ENCODE results near the gene BHLHA9.

The BHLHA9 gene

DNA sequence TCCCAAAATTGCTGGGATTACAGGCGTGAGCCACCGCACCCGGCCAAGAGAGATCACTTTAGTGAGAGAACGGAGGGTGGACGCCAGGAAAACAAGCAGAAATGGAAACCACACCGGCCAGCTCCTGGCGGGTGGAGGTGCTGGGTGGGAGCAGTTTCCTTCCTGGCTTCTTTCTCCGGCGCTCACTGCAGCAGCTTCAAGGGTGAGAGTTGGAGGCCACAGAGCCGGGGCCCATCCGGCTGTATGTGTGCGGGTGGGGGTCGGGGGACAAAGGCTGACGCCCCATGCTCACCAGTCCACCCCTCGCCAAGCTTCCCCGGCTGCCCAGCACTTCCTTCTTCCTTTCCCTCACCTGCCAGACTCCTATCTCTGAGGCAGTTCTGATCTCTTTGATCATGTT lies 13.5 kb upstream of the BHLHA9 start:
- Histone ChIP-seq H3K27ac (ENCODE audit: low read depth, low read length) (no peak overlapping the region), H3K36me3 (ENCODE audit: insufficient read depth, low read length) (no peaks in the 10 kb centered on the region), H3K9me3 (ENCODE audit: low read length) (no peaks in the 10 kb centered on the region), H3K4me3 (ENCODE audit: low read depth in 1 of 2, low read length in 2 of 2) (no peak overlapping the region), H3K27me3 (ENCODE audit: control insufficient read depth in 1 of 2, insufficient read depth in 2 of 2, low read length in 2 of 2) (no peaks in the 10 kb centered on the region), H3K4me1 (ENCODE audit: insufficient read depth, low read length) (no peaks in the 10 kb centered on the region), H3K9ac (ENCODE audit: low read length) (no peak overlapping the region)

DNA sequence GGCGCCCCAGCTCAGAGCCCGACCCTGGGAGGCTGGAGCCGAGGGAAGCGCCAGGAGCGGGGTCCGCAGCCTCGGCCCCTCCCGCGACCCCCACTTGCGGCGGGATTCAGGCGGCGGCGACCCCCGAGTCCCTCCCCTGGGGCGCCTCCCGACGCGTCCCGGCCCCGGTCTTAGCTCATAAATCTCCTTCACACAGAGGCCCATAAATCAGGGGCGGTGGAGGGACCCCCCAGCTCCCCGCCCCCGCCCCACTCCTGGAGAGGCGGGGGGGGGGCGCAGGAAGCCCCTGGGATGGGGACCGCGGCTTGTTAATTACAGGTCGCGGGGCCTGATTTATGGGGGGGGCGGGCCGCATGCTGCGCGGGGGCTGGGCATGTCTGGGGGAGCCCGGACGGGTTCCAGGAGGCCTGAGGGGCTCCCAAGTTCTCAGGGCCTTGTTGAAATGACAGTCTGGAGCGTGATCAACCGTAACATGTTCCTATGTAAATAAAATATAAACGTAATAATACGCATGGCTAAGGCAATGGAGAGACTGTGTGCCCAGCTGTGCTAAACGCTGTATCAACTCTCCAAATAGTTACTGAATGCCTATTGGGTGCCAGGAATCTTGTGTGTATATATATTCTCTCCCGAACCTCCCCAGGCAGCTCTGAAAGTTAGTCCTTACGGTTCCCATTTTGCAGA lies 10.0 kb upstream of the BHLHA9 start:
- Histone ChIP-seq H3K27me3 (ENCODE audit: control insufficient read depth in 1 of 2, insufficient read depth in 2 of 2, low read length in 2 of 2) (no peaks in the 10 kb centered on the region), H3K9me3 (ENCODE audit: low read length) (no peaks in the 10 kb centered on the region), H3K4me1 (ENCODE audit: insufficient read depth, low read length) (no peaks in the 10 kb centered on the region), H3K4me3 (ENCODE audit: low read depth in 1 of 2, low read length in 2 of 2) (peak overlapping the region; percentile 61 to 75), H3K27ac (ENCODE audit: low read depth, low read length) (no peak overlapping the region), H3K36me3 (ENCODE audit: insufficient read depth, low read length) (no peaks in the 10 kb centered on the region), H3K9ac (ENCODE audit: low read length) (no peak overlapping the region)

DNA sequence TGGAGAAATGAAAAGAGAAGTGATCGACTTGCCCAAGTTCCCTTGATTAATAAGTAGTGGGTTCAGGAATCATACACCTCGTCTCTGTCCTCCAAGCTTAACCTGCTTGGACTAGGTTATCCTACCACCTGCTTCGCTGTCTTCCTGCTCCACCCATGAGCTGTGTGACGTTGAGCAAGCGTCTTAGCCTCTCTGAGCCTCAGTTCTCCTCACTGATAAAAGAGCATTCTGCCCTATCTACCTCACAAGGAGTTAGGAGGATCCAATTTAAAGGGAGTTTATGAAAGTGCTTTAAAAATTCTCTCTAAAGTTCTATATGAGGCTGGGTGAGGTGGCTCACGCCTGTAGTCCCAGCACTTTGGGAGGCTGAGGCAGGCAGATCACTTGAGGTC lies 9.5 kb upstream of the BHLHA9 start:
- Histone ChIP-seq H3K4me3 (ENCODE audit: low read depth in 1 of 2, low read length in 2 of 2) (no peak overlapping the region), H3K27ac (ENCODE audit: low read depth, low read length) (no peak overlapping the region), H3K36me3 (ENCODE audit: insufficient read depth, low read length) (no peaks in the 10 kb centered on the region), H3K27me3 (ENCODE audit: control insufficient read depth in 1 of 2, insufficient read depth in 2 of 2, low read length in 2 of 2) (no peaks in the 10 kb centered on the region), H3K9ac (ENCODE audit: low read length) (no peak overlapping the region), H3K4me1 (ENCODE audit: insufficient read depth, low read length) (no peaks in the 10 kb centered on the region), H3K9me3 (ENCODE audit: low read length) (no peaks in the 10 kb centered on the region)

DNA sequence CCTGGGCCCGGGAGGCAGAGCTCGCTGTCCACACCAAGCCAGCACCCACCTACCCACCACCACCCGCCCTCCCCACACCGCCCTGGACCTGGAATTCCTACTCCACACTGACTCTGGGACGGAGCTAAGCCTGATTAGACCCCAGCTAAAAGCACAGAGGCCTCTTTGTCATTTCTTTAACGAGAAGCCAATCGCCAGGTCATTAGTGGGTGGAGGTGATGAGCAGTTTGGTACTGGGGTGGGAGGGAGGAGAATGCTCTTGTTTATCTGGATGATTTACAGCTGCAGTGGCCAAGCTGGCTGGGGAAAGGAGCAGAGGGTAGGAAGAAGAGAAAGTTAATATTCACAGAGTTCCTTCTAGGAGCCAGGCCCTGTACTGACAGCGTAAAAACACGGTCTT lies 6.0 kb upstream of the BHLHA9 start:
- Histone ChIP-seq H3K9me3 (ENCODE audit: low read length) (no peaks in the 10 kb centered on the region), H3K4me1 (ENCODE audit: insufficient read depth, low read length) (no peaks in the 10 kb centered on the region), H3K4me3 (ENCODE audit: low read depth in 1 of 2, low read length in 2 of 2) (no peak overlapping the region), H3K27me3 (ENCODE audit: control insufficient read depth in 1 of 2, insufficient read depth in 2 of 2, low read length in 2 of 2) (peaks cover 0 to 3% of the 10 kb centered on the region in 2 donors), H3K27ac (ENCODE audit: low read depth, low read length) (no peak overlapping the region), H3K9ac (ENCODE audit: low read length) (no peak overlapping the region), H3K36me3 (ENCODE audit: insufficient read depth, low read length) (no peaks in the 10 kb centered on the region)

DNA sequence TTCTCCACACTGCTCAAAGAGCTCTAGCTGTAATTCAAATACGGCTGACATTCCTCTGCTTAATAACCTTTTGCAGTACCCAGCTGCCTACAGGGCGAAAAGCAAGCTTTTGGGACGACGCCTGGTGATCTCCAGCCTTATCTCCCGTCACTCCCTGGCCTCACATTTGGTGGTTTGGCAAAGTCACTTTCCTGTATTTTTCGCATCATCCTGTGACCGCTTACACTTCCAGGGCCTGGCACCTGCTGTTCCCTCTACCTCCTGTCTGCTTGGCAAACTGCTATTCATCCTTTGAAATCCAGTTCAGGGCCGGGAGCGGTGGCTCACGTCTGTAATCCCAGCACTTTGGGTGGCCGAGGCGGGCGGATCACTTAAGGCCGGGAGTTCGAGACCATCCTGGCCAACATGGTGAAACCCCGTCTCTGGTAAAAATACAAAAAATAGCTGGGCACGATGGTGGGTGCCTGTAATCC lies 2.7 kb upstream of the BHLHA9 start:
- peak overlapping the region; percentile 68 to 75 for H3K4me3 ChIP-seq (ENCODE audit: low read depth in 1 of 2, low read length in 2 of 2)
- no peaks in the 10 kb centered on the region for H3K4me1 ChIP-seq (ENCODE audit: insufficient read depth, low read length)
- peak overlapping the region; percentile 27 for H3K9ac ChIP-seq (ENCODE audit: low read length)
- no peaks in the 10 kb centered on the region for H3K36me3 ChIP-seq (ENCODE audit: insufficient read depth, low read length)
- H3K9me3 ChIP-seq (ENCODE audit: low read length) = no peaks in the 10 kb centered on the region
- peaks cover 13 to 27% of the 10 kb centered on the region in 2 donors for H3K27me3 ChIP-seq (ENCODE audit: control insufficient read depth in 1 of 2, insufficient read depth in 2 of 2, low read length in 2 of 2)
- H3K27ac ChIP-seq (ENCODE audit: low read depth, low read length) = peak overlapping the region; percentile 78

DNA sequence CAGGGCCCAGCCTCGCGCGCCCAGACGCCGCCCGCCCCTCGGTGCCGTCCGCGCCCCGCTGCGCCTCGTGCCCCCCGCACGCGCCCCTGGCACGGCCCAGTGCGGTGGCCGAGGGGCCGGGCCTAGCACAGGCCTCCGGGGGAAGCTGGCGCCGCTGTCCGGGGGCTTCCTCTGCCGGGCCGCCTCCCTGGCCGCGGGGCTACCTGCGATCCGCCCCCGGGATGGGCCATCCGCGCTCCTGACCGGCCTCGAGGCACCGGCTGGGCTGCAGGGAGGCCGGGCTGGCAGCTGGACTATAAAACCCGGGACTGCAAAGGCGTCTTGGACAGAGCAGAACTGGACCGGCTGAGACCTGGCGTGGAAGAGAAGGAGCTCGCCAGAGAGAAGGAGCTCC lies 783 bp downstream of the BHLHA9 start:
- Histone ChIP-seq H3K36me3 (ENCODE audit: insufficient read depth, low read length) (no peaks in the 10 kb centered on the region), H3K9ac (ENCODE audit: low read length) (no peak overlapping the region), H3K9me3 (ENCODE audit: low read length) (no peaks in the 10 kb centered on the region), H3K4me1 (ENCODE audit: insufficient read depth, low read length) (no peaks in the 10 kb centered on the region), H3K4me3 (ENCODE audit: low read depth in 1 of 2, low read length in 2 of 2) (no peak overlapping the region), H3K27ac (ENCODE audit: low read depth, low read length) (no peak overlapping the region), H3K27me3 (ENCODE audit: control insufficient read depth in 1 of 2, insufficient read depth in 2 of 2, low read length in 2 of 2) (peaks cover 13 to 27% of the 10 kb centered on the region in 2 donors)

DNA sequence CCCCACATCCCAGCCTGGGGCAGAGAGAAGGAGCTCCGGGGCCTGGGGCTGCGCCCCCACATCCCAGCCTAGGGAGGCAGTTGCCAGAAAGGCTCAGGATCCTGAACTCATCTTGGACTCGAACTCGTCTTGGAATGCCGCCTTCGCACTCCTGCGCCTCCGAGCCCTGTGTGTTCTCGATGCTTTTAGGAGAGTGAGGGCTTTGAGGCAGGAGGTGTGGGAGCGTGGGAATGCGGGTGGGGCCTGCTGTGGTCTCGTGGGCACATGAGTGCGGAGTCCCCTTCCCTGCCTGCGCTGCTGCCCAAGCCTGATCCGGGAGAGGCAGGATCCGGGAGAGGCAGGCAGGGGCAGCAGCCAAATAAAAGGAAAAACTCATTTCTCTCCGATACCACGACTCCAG lies 1.2 kb downstream of the BHLHA9 start:
- H3K4me3 ChIP-seq (ENCODE audit: low read depth in 1 of 2, low read length in 2 of 2) = no peak overlapping the region
- no peaks in the 10 kb centered on the region for H3K9me3 ChIP-seq (ENCODE audit: low read length)
- peaks cover 13 to 27% of the 10 kb centered on the region in 2 donors for H3K27me3 ChIP-seq (ENCODE audit: control insufficient read depth in 1 of 2, insufficient read depth in 2 of 2, low read length in 2 of 2)
- H3K27ac ChIP-seq (ENCODE audit: low read depth, low read length) = no peak overlapping the region
- no peaks in the 10 kb centered on the region for H3K4me1 ChIP-seq (ENCODE audit: insufficient read depth, low read length)
- H3K9ac ChIP-seq (ENCODE audit: low read length) = no peak overlapping the region
- no peaks in the 10 kb centered on the region for H3K36me3 ChIP-seq (ENCODE audit: insufficient read depth, low read length)

DNA sequence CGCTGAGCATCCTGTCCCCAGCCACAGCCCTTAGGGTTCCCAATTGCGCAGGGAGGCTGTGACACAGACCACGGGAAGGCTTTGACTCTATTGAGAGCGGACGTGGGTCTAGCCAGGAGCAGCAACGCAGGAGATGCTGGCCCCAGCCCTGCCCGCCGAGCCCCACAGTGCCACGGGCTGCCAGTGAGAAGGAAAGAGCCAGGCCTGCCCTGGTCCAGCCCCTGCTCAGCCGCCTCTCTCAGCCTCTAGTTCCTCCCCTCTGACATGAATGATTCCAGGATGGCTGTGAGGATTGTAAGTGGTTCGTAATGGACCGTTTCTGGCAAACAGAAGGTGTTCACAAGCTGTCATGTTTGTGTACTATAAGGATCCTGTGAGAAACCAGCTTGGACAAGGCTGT lies 2.5 kb downstream of the BHLHA9 start:
- Histone ChIP-seq H3K27me3 (ENCODE audit: control insufficient read depth in 1 of 2, insufficient read depth in 2 of 2, low read length in 2 of 2) (peaks cover 13 to 27% of the 10 kb centered on the region in 2 donors), H3K9ac (ENCODE audit: low read length) (no peak overlapping the region), H3K9me3 (ENCODE audit: low read length) (no peaks in the 10 kb centered on the region), H3K27ac (ENCODE audit: low read depth, low read length) (no peak overlapping the region), H3K4me1 (ENCODE audit: insufficient read depth, low read length) (no peaks in the 10 kb centered on the region), H3K36me3 (ENCODE audit: insufficient read depth, low read length) (no peaks in the 10 kb centered on the region), H3K4me3 (ENCODE audit: low read depth in 1 of 2, low read length in 2 of 2) (no peak overlapping the region)

DNA sequence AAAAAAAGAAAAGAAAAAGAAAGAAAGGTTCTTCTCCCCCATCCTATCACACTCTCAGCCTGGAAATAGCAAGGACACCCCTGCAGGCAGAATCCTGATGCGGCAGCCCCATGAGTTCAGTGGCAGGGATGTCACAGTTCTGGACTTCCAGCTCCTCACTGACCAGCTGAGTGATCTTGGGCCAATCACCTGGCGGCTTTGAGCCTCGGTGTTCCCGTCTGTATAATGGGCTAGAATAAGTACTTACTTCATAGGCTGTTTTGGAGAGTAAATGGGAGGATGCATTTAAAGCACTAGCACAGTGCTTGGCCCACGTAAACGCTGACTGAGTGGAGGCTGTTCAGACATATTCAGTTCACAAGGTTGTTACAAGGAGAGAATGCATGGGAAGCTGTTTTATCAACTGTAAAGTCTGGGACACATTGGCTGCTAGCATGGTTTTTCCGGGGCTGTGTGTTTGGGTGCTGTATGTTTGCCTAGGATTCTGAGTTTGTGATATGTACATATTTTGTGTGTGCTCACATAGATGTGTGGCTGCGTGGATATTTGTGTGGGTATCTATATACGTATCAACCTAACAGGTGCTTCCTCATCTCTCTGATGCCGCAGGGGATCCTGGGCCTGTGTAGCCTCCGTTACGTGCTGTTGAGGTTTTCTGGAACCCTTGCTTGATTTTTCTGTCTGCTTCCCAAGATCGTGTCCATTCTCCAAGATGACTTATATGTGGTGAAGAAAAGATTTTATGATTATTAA lies 3.4 kb downstream of the BHLHA9 start:
- H3K9me3 ChIP-seq (ENCODE audit: low read length) = no peaks in the 10 kb centered on the region
- no peak overlapping the region for H3K4me3 ChIP-seq (ENCODE audit: low read depth in 1 of 2, low read length in 2 of 2)
- H3K27ac ChIP-seq (ENCODE audit: low read depth, low read length) = no peak overlapping the region
- H3K27me3 ChIP-seq (ENCODE audit: control insufficient read depth in 1 of 2, insufficient read depth in 2 of 2, low read length in 2 of 2) = peaks cover 13 to 27% of the 10 kb centered on the region in 2 donors
- no peaks in the 10 kb centered on the region for H3K36me3 ChIP-seq (ENCODE audit: insufficient read depth, low read length)
- H3K9ac ChIP-seq (ENCODE audit: low read length) = no peak overlapping the region
- no peaks in the 10 kb centered on the region for H3K4me1 ChIP-seq (ENCODE audit: insufficient read depth, low read length)

DNA sequence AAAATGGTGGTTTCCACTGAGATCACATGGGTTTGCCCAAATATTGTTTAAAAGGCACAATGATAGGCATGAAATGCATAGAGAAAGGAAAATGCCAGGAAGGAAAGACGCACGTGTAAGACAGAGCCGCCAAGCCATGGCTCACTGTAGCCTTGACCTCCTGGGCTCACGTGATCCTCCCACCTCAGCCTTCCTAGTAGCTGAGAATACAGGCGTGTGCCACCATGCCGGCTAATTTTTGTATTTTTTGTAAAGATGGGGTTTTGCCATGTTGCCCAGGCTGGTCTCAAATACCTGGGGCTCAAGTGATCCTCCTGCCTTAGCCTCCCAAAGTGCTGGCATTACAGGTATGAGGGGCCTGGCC lies 4.0 kb downstream of the BHLHA9 start:
- H3K9ac ChIP-seq (ENCODE audit: low read length) = no peak overlapping the region
- H3K4me1 ChIP-seq (ENCODE audit: insufficient read depth, low read length) = no peaks in the 10 kb centered on the region
- H3K9me3 ChIP-seq (ENCODE audit: low read length) = no peaks in the 10 kb centered on the region
- no peaks in the 10 kb centered on the region for H3K36me3 ChIP-seq (ENCODE audit: insufficient read depth, low read length)
- peaks cover 10 to 27% of the 10 kb centered on the region in 2 donors for H3K27me3 ChIP-seq (ENCODE audit: control insufficient read depth in 1 of 2, insufficient read depth in 2 of 2, low read length in 2 of 2)
- no peak overlapping the region for H3K4me3 ChIP-seq (ENCODE audit: low read depth in 1 of 2, low read length in 2 of 2)
- H3K27ac ChIP-seq (ENCODE audit: low read depth, low read length) = no peak overlapping the region

DNA sequence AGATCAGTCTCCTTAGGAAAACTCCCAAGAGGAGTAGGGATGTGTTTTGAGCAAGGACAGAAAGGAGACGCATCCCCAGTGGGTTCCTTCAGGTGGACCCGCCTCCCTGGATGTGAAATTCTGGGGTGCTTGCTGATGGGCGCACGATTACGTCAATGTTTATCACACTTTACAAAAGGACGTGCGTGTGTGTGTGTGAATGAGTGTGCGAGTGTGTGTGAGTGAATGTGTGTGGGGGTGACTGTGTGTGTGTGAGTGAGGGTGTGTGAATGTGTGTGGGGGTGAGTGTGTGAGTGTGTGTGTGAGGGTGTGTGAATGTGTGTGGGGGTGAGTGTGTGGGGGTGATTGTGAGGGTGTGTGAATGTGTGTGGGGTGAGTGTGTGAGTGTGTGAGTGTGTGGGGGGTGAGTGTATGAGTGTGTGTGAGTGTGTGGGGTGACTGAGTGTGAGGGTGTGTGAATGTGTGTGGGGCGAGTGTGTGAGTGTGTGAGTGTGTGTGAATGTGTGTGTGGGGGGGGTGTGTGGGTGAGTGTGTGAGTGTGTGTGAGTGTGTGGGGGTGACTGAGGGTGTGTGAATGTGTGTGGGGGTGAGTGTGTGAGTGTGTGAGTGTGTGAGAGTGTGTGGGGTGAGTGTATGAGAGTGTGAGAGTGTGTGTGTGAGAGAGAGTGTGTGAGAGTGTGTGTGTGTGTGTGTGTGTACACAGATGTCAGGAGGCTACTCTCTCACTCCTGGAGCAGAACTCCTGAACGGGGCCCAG lies 5.1 kb downstream of the BHLHA9 start:
- Histone ChIP-seq H3K9ac (ENCODE audit: low read length) (no peak overlapping the region), H3K36me3 (ENCODE audit: insufficient read depth, low read length) (no peaks in the 10 kb centered on the region), H3K4me3 (ENCODE audit: low read depth in 1 of 2, low read length in 2 of 2) (no peak overlapping the region), H3K27ac (ENCODE audit: low read depth, low read length) (no peak overlapping the region), H3K9me3 (ENCODE audit: low read length) (no peaks in the 10 kb centered on the region), H3K27me3 (ENCODE audit: control insufficient read depth in 1 of 2, insufficient read depth in 2 of 2, low read length in 2 of 2) (peaks cover 8 to 16% of the 10 kb centered on the region in 2 donors), H3K4me1 (ENCODE audit: insufficient read depth, low read length) (no peaks in the 10 kb centered on the region)
